Transverse colon (tissue), 4 donors: Measurements from ENCODE around the gene VIM.

Source experiments
- CTCF ChIP-seq, 5 experiments: fragments of 200-600 bp in 3 of 5; fragments of 450-650 bp in 2 of 5; sonication (generic) in 3 of 5; IDR thresholded peaks; 1 replicate in 2 of 5; 2 replicates in 3 of 5; pipeline ENCODE4 v1.5.1; 2016 to 2017; ENCODE audit warnings: antibody characterized with exemption in 5 of 5, inconsistent platforms in 3 of 5, mild to moderate bottlenecking in 2 of 5, moderate library complexity in 1 of 5
- EP300 ChIP-seq: sonication (generic); formaldehyde crosslinking; IDR thresholded peaks from one replicate; pipeline ENCODE4 v1.6.1; 2017; ENCODE audit warnings: antibody characterized with exemption, low read depth
- POLR2A ChIP-seq: fragments of 450-650 bp; IDR thresholded peaks from one replicate; pipeline ENCODE4 v1.6.1; 2016; ENCODE audit warnings: antibody characterized with exemption, mild to moderate bottlenecking, moderate library complexity
- POLR2AphosphoS5 ChIP-seq, 3 donors: sonication (generic); formaldehyde crosslinking; IDR thresholded peaks; one replicate each; pipeline ENCODE4 v1.6.1; 2016; ENCODE audit warnings: antibody characterized with exemption in 3 of 3

- TF ChIP-seq CTCF (IDR thresholded peaks at IDR 0.05): no peak
- TF ChIP-seq POLR2A: no peak
- TF ChIP-seq EP300: no peak
- TF ChIP-seq POLR2AphosphoS5 (IDR thresholded peaks at IDR 0.05): no peak
Measured at GRCh38 chr10:17214526-17214925, 13.5 kb upstream of the VIM start.
